HG02678 (cell line): ENCODE measurements around the gene SLTM.
"Not testable (repeated sequence)": the region's sequence is repeated elsewhere in the genome, so short reads cannot be mapped to it uniquely, and the experiment has no call there.

Experiments
- ATAC-seq: cut with Tn5 transposase; IDR thresholded peaks from one replicate; pipeline ENCODE4 v1.9.1; 2021; ENCODE audit warnings: mild to moderate bottlenecking, moderate library complexity; ENCODE audit not compliant: unreplicated experiment

SLTM gene

GRCh38 chr15:58877999-58878825, 55.3 kb downstream of the SLTM start:
- ATAC-seq, result no peak

DNA sequence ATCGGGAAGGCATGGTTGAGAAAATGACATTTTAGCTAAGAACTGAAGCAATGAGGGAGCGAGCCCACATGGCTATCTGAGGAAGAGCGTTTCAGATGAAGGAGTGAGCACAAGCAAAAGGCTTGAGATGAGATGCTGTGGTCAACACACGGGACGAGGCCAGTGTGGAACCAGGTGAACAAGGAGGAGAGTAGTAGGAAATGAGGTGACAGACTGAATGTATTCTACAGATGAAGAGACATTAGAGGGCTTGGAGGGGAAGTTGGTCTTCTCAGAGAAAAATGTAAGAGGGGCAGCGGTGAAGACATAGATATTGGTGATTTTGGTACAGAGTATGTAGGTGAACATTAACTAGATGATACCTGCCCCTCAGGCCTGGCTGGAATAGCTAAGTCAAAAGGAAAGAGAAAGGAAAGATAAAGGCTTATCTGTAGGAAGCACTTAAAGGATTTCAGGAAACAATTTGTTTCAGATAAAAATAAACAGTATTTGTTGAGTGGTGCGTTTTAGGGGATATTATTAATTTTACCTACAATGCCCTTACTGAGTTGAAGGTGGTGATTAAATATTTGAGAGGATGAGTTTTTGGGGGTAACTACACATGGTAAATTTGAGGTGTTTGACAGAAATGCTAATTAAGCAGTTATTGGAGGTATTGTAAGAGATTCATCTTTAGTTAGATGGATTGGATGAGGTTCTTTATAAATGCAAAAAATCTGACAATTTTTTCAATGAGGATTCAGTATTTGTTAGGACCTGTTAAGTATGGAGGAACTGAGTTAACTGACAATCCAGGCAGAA, 57.0 kb downstream of the SLTM start:
- ATAC-seq, result no peak

DNA sequence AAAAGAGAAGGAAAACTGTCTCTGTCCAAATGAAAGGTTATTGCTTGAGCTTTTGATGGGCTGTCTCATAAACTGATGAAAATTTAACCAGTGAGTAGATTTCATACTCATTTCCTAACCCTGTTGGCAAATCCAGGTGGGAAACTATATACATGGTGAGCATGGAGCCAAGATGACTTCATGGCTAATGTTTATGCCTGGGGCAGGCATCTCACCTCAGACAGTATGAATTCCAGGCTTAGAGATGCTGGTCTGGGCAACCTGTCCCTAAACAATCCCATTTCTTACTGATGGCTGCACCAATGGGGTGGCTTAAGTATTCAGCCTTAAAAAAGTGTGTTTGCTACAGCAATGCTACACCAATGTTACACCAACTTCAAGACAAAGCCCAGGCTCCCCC, 58.1 kb downstream of the SLTM start:
- ATAC-seq, result no peak

GRCh38 chr15:58873267-58873666, 60.2 kb downstream of the SLTM start:
- ATAC-seq, result no peak

- ATAC-seq, result no peak
Measured at GRCh38 chr15:58870451-58870850, 63.0 kb downstream of the SLTM start.

GRCh38 chr15:58867926-58868325, 65.6 kb downstream of the SLTM start:
- ATAC-seq, result no peak

- no peak for ATAC-seq
Measured at GRCh38 chr15:58865425-58865880, 68.0 kb downstream of the SLTM start.

DNA sequence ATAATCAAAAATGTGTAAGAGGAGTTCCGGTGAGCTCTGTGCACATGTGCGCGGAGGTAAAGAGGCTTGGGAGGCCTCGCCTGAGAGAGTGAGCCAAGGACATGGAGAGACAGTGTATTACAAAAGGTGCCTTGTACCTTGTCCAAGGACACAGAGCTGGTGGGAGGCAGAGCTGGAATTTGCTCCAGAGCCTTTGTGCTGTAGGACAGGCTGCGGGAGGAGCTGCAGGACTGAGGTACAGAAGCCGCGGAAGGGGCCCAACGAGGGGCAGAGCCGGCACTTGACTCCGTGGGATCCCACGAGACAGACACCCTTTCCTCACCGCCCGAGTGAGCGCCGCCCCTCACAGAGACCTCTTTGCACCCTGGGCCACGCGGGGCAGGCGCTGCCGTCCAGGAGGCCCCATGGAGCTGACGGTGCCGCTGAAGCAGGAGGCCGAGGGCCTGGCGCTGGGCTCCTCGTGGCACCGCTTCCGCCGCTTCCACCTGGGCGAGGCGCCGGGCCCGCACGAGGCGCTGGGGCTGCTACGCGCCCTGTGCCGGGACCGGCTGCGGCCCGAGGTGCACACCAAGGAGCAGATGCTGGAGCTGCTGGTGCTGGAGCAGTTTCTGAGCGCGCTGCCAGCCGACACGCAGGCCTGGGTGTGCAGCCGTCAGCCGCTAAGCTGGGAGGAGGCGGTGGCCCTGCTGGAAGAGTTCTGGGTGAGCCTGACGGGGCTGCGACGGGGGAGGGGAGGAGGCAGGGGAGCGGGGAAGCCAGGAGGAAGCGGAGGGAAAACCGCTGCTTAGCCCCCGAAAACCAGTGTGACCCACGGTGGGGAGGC, 68.7 kb downstream of the SLTM start:
- ATAC-seq, result no peak

- ATAC-seq, result no peak
Measured at GRCh38 chr15:58862326-58862725, 71.2 kb downstream of the SLTM start.

DNA sequence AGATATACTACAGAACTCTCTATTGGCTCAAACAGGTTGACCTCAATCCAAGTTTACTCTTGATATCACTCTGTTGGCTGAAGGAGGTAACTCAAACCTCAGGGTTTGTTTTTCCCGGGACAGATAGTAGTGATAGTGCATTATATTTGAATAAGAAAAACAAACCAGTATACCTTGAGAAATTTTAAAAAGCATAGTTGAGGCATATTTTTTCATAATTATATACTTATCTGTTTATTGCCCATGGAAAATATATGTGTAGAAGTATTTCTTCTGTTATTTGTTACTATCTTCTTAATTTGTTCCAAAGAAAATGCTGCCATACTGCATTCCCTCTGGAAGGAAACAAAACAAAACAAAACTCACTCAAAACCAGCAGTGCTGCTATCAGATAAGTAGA, 76.9 kb downstream of the SLTM start:
- not testable (repeated sequence) for ATAC-seq

- ATAC-seq, result no peak
Measured at GRCh38 chr15:58856086-58856485, 77.4 kb downstream of the SLTM start.

GRCh38 chr15:58854593-58854992, 78.9 kb downstream of the SLTM start:
- ATAC-seq, result no peak

GRCh38 chr15:58852347-58852746, 81.1 kb downstream of the SLTM start:
- ATAC-seq, result no peak

DNA sequence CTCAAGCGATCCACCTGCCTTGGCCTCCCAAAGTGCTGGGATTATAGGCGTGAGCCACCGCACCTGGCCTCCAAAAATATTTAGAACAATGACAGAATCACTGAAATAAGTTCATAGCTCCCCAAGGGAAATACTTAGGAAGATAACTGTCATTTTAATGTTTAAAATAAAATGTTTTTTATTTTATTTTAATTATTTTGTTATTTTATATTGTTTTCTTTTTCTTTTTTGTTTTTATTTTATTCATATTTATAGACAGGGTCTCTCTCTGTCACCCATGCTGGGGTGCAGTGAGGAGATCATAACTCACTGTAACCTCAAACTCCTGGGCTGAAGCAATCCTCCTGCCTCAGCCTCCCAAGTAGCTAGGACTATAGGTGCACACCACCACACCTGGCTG, 82.3 kb downstream of the SLTM start:
- ATAC-seq, result not testable (repeated sequence)

DNA sequence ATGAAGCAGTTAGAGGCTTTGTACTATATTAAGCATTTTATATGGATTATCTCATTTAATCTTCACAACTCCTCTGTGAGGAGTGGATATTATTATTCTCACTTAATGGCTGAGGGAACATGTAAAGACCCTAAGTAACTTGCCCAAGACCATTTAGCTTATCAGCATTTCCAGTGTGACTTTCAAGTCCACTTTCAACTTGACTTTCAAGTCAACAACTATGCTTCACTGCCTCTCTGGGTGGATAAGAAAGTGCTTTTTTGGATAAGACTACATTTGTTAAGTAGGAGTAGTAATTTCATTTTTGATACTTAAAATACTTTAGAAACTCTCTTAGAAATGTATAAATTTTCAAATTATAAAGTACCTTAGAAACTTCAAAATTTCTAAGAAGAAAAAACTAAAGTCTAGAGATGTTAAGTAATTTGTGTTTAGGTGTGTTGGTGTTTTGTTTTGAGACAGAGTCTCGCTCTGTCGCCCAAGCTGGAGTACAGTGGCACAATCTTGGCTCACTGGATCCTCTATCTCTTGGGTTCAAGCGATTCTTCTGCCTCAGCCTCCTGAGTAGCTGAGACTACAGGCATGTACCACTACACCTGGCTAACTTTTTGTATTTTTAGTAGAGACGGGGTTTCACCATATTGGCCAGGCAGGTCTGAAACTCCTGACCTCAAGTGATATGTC, 90.6 kb downstream of the SLTM start:
- no peak for ATAC-seq

DNA sequence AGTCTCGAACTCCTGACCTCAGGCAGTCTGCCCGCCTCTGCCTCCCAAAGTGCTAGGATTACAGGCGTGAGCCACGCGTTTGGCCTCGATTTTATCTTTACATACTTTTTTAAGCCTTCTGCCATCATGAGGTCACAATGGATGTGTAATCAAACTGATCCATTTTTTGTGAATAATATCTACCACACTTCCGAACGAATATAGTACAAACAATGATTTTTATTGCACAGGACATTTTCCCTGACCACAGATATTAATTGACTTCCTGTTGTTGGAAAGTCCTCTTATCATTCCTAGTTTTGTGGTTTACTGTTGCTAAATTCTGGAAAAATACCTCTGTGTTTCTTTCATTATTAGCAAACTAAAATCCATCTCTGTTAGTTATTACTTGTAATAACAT, 93.4 kb downstream of the SLTM start:
- ATAC-seq, result no peak

- ATAC-seq, result no peak
Measured at GRCh38 chr15:58839485-58839884, 94.0 kb downstream of the SLTM start.

- not testable (repeated sequence) for ATAC-seq
Measured at GRCh38 chr15:58833681-58834426, 99.6 kb downstream of the SLTM start.

DNA sequence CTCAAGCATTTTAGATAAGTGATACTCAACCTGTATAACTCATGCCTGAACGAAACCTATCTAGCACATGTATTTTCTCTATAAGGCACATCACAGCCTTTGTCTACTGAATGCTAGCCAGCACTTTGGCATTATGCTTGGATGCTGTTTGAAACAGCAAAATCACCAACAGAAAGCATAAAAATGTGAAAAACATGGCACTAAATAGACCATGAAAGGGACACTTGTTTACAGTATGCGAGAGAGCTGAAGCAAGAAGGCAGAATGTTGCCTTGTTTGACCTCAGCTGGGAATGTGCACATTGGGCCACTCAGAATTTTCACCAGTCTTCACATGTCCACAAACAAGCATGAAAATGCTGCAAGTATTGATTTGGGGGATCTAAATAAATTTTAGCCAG, 102.9 kb downstream of the SLTM start:
- no peak for ATAC-seq
